GM23338 (cell line): ENCODE data around the gene HNRNPM. TPM values are rescaled to one million over a fixed set of nuclear protein-coding genes. Genes with fewer than 3 reads are reported as not detected.

Experiments used
- ATAC-seq: fragments of 200-7000 bp; cut with Tn5 transposase; 3 replicates; pipeline ENCODE4 v1.9.1; 2020
- DNase-seq: peaks from one replicate; pipeline ENCODE4 v3.0.0-alpha.2; 2015; ENCODE audit warnings: low spot score
- H2AFZ ChIP-seq: fragments of 200-600 bp; sonication (generic); 2 replicates; pipeline ENCODE4 v1.8.0; 2016; ENCODE audit warnings: antibody characterized with exemption, mild to moderate bottlenecking, moderate library complexity
- H3F3A ChIP-seq: fragments of 200-600 bp; sonication (generic); replicated peaks from 2 replicates; pipeline ENCODE4 v1.8.0; 2017; ENCODE audit warnings: antibody characterized with exemption, mixed run types, low read depth
- H3K27ac ChIP-seq: fragments of 200-600 bp; sonication (generic); 2 replicates; pipeline ENCODE4 v1.6.1; 2016; ENCODE audit warnings: low read depth
- H3K27me3 ChIP-seq: fragments of 200-600 bp; sonication (generic); 2 replicates; pipeline ENCODE4 v1.8.0; 2016; ENCODE audit warnings: mild to moderate bottlenecking, mixed run types, moderate library complexity; ENCODE audit not compliant: insufficient read depth
- H3K36me3 ChIP-seq: fragments of 200-600 bp; sonication (generic); 2 replicates; pipeline ENCODE4 v1.8.0; 2016; ENCODE audit warnings: mild to moderate bottlenecking; ENCODE audit not compliant: insufficient read depth
- H3K4me1 ChIP-seq: fragments of 200-600 bp; sonication (generic); 2 replicates; pipeline ENCODE4 v1.8.0; 2016; ENCODE audit warnings: mild to moderate bottlenecking, moderate library complexity; ENCODE audit not compliant: insufficient read depth
- H3K4me2 ChIP-seq: fragments of 200-600 bp; sonication (generic); 2 replicates; pipeline ENCODE4 v1.7.1; 2017; ENCODE audit warnings: mixed run types
- H3K4me3 ChIP-seq: fragments of 200-600 bp; sonication (generic); 2 replicates; pipeline ENCODE4 v1.6.1; 2016; ENCODE audit warnings: mixed run types
- H3K79me2 ChIP-seq: fragments of 200-600 bp; sonication (generic); replicated peaks from 2 replicates; pipeline ENCODE4 v1.8.0; 2017; ENCODE audit warnings: mild to moderate bottlenecking; ENCODE audit not compliant: insufficient read depth
- H3K9me2 ChIP-seq: fragments of 200-600 bp; sonication (generic); 2 replicates; pipeline ENCODE4 v1.8.0; 2017; ENCODE audit not compliant: insufficient read depth
- H4K20me1 ChIP-seq: fragments of 200-600 bp; sonication (generic); replicated peaks from 2 replicates; pipeline ENCODE4 v1.8.0; 2017; ENCODE audit warnings: mild to moderate bottlenecking; ENCODE audit not compliant: insufficient read depth
- H3K27ac Mint-ChIP-seq: 2 replicates; pipeline ENCODE4 v1.8.0; 2020; ENCODE audit warnings: inconsistent platforms, mild to moderate bottlenecking, moderate library complexity, mixed read lengths
- H3K27me3 Mint-ChIP-seq: 3 replicates; pipeline ENCODE4 v1.8.0; 2022; ENCODE audit warnings: low read depth, mild to moderate bottlenecking, moderate library complexity, mixed read lengths, inconsistent platforms; ENCODE audit not compliant: insufficient read depth, poor library complexity
- H3K36me3 Mint-ChIP-seq: 3 replicates; pipeline ENCODE4 v1.8.0; 2021; ENCODE audit warnings: low read depth, mild to moderate bottlenecking, inconsistent platforms, moderate library complexity, mixed read lengths
- H3K4me1 Mint-ChIP-seq: 3 replicates; pipeline ENCODE4 v1.8.0; 2020; ENCODE audit warnings: mild to moderate bottlenecking, inconsistent platforms, mixed read lengths
- H3K4me3 Mint-ChIP-seq: 3 replicates; pipeline ENCODE4 v1.8.0; 2021; ENCODE audit warnings: moderate library complexity, mild to moderate bottlenecking, inconsistent platforms, mixed read lengths
- H3K9me3 Mint-ChIP-seq: 3 replicates; pipeline ENCODE4 v1.8.0; 2020; ENCODE audit warnings: moderate library complexity, mild to moderate bottlenecking, inconsistent platforms, mixed read lengths
- CREB1 ChIP-seq: fragments of 250-450 bp; sonication (Bioruptor Pico); IDR thresholded peaks from 2 replicates; pipeline ENCODE4 v1.5.0; 2020; ENCODE audit warnings: low read depth, mild to moderate bottlenecking, moderate library complexity
- CTCF ChIP-seq, 2 experiments: fragments of 200-600 bp in 1 of 2; sonication (generic) in 1 of 2; conservative IDR thresholded peaks; 2 replicates each; pipeline versions ENCODE4 v1.5.1 to v1.6.1; 2016 to 2017; ENCODE audit warnings: antibody characterized with exemption in 2 of 2, low read depth in 2 of 2, mild to moderate bottlenecking in 2 of 2, moderate library complexity in 1 of 2
- ETS1 ChIP-seq: IDR thresholded peaks from 2 replicates; pipeline ENCODE4 v1.6.1; 2016; ENCODE audit warnings: antibody characterized with exemption
- EZH2 ChIP-seq: fragments of 200-600 bp; sonication (generic); IDR thresholded peaks from one replicate; pipeline ENCODE4 v1.8.0; 2017; ENCODE audit warnings: antibody characterized with exemption, mild to moderate bottlenecking, low read depth; ENCODE audit not compliant: unreplicated experiment
- EZH2phosphoT487 ChIP-seq: fragments of 200-600 bp; sonication (generic); IDR thresholded peaks from one replicate; pipeline ENCODE4 v1.8.1; 2018; ENCODE audit warnings: antibody characterized with exemption; ENCODE audit not compliant: unreplicated experiment
- JUNB ChIP-seq: IDR thresholded peaks from one replicate; pipeline ENCODE4 v1.6.1; 2016; ENCODE audit warnings: antibody characterized with exemption; ENCODE audit not compliant: unreplicated experiment
- NANOG ChIP-seq: IDR thresholded peaks from 2 replicates; pipeline ENCODE4 v1.6.1; 2016; ENCODE audit warnings: antibody characterized with exemption, borderline replicate concordance
- POLR2AphosphoS5 ChIP-seq: IDR thresholded peaks from 2 replicates; pipeline ENCODE4 v1.6.1; 2016; ENCODE audit warnings: antibody characterized with exemption, low read depth
- REST ChIP-seq: IDR thresholded peaks from one replicate; pipeline ENCODE4 v1.6.1; 2018; ENCODE audit warnings: antibody characterized with exemption; ENCODE audit not compliant: unreplicated experiment
- ZNF331 ChIP-seq: fragments of 250-450 bp; sonication (Bioruptor Pico); IDR thresholded peaks from 2 replicates; pipeline ENCODE4 v1.5.0; 2020; ENCODE audit warnings: low read depth, mild to moderate bottlenecking, moderate library complexity
- ZNF462 ChIP-seq: fragments of 250-450 bp; sonication (Bioruptor Pico); IDR thresholded peaks from 2 replicates; pipeline ENCODE4 v1.5.0; 2020; ENCODE audit warnings: mild to moderate bottlenecking, moderate library complexity
- polyA plus RNA-seq: library from polyadenylated mRNA; unstranded; fragments of >200 nt; fragmentation: Nextera tagmentation; extraction: Ambion mirVana; gene quantifications from 2 replicates; pipeline ENCODE4 v1.2.1, GENCODE V29; 2016
- total RNA-seq: library from RNA; depleted of rRNA; stranded (reverse); fragments of >200 nt; shearing (Covaris generic); gene quantifications from 2 replicates; pipeline ENCODE4 v1.2.3, GENCODE V29; 2014

HNRNPM gene
- total and polyA plus RNA-seq, 2 experiments from 2014 or later = 291 to 389 TPM

- TF ChIP-seq CTCF (conservative IDR thresholded peaks at IDR 0.05; ENCODE audit: low read depth in 2 of 2) = no peak
These were observed 70.5 kb downstream of the HNRNPM start (continued) for GRCh38 chr19:8515317-8515716.

GRCh38 chr19:8517551-8518442 lies 73.0 kb downstream of the HNRNPM start:
- no peak overlapping the region for H3K4me2 ChIP-seq
- H3K4me3 Mint-ChIP-seq = no peak overlapping the region
- no peaks in the 10 kb centered on the region; the same call in 2 of the 3 replicates for H3K36me3 Mint-ChIP-seq
- H3K9me2 ChIP-seq = no peaks in the 10 kb centered on the region
- ATAC-seq (no peak), DNase-seq (no peak)
- H3K4me1 ChIP-seq = peaks cover 6% of the 10 kb centered on the region
- H3K27me3 ChIP-seq = no peaks in the 10 kb centered on the region
- H3K9me3 Mint-ChIP-seq = no peaks in the 10 kb centered on the region; the same call in 2 of the 3 replicates
- H3K27ac Mint-ChIP-seq = no peak overlapping the region
- H4K20me1 ChIP-seq = no peaks in the 10 kb centered on the region
- H3K27me3 Mint-ChIP-seq = peaks cover 23% of the 10 kb centered on the region
- peaks cover 19% of the 10 kb centered on the region for H3F3A ChIP-seq
- H3K79me2 ChIP-seq = no peaks in the 10 kb centered on the region
- no peak overlapping the region for H3K4me3 ChIP-seq
- peaks cover 9% of the 10 kb centered on the region for H3K4me1 Mint-ChIP-seq
- H3K27ac ChIP-seq = no peak overlapping the region
- H3K36me3 ChIP-seq = no peaks in the 10 kb centered on the region
- H2AFZ ChIP-seq = 0 out of 2 replicates have a peak overlapping the region, but pooled peaks have one; percentile 76
- TF ChIP-seq EZH2 = no peak
- no peak for TF ChIP-seq CREB1
- no peak for TF ChIP-seq EZH2phosphoT487
- TF ChIP-seq ZNF331 (CRISPR knock-in tag) = no peak
- no peak for TF ChIP-seq REST
- no peak for TF ChIP-seq ETS1
- TF ChIP-seq POLR2AphosphoS5 = no peak
- no peak for TF ChIP-seq JUNB
- TF ChIP-seq NANOG = no peak
- no peak for TF ChIP-seq ZNF462 (CRISPR knock-in tag)
